HG03521 (cell line): Measurements from ENCODE around the gene DTD2.
"Not testable (repeated sequence)": the region's sequence is repeated elsewhere in the genome, so short reads cannot be mapped to it uniquely, and the experiment has no call there.

Experiments used
- ATAC-seq: cut with Tn5 transposase; IDR thresholded peaks from one replicate; pipeline ENCODE4 v1.9.1; 2021; ENCODE audit warnings: mild to moderate bottlenecking, moderate library complexity; ENCODE audit not compliant: unreplicated experiment

Gene DTD2

DNA sequence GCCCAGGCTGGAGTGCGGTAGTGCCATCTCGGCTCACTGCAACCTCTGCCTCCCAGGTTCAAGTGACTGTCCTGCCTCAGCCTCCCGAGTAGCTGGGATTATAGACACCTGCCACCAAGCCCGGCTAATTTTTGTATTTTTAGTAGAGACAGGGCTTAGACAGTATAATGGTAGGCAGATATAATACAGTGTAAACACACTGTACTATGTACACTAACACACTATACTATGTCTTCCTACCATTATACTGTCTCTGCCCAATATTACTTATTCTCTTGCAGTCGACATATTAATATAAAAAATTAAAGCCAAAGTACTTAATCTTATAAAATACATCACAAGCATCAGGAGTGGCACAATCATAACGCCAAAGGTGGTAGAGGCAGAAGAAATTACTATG is 15.0 kb downstream of the DTD2 start:
- ATAC-seq = no peak

DNA sequence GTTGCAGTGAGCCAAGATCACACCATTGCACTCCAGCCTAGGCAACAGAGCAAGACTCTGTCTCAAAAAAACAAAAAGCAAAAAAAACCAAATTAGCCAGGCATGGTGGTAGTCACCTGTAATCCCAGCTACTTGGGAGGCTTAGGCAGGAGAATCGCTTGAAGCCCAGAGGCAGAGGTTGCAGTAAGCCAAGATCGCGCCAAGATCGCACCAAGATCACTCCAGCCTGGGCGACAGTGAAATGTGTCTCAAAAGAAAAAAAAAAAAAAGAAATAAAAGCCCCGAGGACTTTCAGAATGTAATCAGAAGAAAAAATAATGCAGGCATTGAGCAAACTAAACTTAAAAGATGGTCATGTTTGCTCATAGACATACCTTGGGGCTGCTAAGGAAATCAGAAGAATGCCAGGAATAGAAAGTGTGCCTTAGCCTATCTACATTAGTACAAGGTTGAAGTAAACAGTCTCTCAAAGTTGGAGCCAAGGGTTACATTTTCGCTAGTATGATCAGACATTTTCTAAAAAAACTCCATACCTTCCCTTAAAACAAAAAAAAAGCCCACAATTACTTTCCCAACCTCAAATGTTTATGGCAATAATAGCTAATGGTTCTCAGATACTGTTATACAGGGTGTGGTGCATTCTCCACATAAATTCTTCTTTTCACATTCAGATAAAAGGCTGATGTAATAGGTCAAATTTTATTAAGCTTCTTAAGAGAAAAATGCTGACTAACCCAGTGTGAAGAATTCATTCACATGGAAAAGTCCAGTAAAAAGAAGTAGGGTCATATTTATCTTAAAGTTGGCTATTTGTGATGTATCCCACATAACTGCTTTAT is 15.8 kb downstream of the DTD2 start:
- ATAC-seq = no peak

DNA sequence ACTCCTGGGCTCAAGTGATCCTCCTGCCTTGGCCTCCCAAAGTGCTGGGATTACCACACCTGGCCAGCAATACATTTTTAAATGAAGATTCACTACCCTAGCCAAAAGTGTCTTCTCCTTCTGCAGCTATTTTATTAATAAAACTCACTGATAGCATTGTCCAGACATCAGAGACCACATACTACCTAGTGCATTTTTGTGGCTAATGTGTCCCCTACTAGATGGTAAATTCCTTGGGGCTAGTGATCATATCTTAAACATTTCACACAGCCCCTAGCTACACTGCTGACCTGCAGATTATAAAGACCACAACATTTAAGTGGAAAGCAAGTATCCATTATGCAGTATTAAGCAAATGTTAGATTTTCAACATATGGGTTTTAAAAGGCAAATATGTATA is 17.0 kb downstream of the DTD2 start:
- ATAC-seq = no peak

DNA sequence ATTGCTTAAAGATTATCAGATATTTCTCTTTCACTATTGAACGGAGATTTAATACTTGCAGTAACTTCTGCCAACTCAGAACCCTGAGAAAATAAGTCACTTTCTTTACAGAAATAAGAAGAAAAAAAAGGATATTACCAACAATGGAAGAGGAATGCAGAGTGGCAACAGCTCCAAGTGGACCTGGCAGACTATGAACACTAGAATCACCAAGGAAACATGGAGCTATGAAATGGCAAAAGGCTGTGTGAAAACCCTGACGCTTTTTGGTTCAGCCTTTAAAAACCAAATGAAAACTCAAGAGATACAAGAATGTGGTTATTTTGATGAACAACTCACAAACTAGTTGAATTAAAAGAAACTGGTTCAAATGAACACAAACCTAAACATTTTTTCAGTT is 17.7 kb downstream of the DTD2 start:
- ATAC-seq = no peak

DNA sequence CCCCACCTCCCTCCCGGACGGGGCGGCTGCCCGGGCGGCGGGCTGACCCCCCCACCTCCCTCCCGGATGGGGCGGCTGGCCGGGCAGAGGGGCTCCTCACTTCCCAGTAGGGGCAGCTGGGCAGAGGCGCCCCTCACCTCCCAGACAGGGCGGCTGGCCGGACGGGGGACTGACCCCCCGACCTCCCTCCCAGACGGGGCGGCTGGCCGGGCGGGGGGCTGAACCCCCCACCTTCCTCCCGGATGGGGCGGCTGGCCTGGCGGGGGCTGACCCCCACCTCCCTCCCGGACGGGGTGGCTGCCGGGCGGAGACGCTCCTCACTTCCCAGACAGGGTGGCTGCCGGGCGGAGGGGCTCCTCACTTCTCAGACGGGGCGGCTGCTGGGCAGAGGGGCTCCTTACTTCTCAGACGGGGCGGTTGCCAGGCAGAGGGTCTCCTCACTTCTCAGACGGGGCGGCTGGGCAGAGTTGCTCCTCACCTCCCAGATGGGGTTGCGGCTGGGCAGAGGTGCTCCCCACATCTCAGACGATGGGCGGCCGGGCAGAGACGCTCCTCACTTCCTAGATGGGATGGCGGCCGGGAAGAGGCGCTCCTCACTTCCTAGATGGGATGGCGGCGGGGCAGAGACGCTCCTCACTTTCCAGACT is 20.1 kb downstream of the DTD2 start:
- ATAC-seq = not testable (repeated sequence)

DNA sequence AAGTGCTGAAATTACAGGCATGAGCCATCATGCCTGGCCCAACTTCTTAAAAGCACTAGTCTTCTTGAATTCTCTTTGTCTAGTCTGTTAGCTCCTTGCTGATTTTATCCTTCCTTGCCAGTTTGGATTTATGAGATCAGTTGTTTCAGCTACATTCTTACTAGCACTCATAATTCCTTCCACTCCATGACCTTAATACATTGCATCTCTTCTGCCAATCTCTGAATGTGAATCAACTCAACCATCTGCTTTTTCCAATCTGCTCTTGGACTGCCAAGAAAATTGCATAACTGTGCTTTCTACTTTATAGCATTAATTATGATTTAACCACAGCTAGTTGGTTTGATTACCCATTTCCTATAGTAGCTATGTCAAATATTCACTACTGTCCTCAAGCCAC is 22.0 kb downstream of the DTD2 start:
- ATAC-seq = no peak

DNA sequence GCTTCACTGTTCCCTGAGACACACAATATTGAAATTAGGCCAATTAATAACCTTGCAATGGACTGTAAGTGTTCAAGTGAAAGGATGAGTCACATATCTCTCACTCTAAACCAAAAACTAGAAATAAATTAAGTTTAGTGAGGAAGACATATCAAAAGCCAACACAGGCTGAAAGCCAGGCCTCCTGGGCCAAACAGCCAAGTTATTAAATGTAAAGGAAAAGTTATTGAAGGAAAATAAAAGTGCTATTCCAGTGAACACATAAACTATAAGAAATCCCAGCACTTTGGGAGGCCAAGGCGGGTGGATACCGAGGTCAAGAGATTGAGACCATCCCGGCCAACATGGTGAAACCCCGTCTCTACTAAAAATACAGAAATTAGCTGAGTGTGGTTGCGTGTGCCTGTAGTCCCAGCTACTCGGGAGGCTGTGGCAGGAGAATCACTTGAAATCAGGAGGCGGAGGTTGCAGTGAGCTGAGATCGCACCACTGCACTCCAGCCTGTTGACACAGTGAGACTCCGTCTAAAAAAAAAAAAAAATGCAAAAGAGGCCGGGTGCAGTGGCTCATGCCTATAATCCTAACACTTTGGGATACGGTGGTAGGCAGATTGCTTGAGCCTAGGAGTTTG is 26.6 kb downstream of the DTD2 start:
- ATAC-seq = no peak

DNA sequence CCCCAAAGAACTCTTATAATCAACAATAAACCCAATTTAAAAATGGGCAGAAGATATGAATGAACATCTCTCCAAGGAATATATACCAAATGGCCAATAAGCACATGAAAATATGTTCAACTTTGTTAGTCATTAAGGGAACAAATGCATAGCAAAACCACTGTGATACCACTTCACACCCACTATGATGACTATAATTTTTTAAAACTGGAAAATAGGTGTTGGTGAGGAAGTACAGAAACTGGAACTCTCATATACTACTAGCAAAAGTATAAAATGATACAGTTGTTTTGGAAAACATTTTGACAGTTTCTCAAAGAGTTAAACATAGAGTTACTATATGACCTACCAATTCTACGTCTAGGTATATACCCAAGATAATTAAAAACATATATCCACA is 27.5 kb downstream of the DTD2 start:
- ATAC-seq = no peak

DNA sequence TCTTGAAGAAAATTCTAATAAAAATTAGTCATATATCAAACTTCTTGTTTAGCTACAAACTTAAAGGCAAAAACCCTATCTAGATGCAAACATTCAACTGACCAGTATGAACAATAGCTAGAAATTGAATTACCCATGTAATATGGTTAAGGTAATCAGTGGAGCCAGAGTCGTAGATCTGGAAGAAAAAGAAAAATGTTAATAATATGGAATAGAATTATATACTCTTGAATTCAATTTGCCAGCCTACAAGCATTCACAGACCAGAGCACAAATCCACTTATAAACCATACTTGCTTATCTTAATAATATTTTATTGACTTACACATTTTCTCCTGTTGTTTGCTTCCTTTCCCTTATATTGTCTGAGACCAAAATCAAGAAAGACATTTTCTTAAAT is 29.3 kb downstream of the DTD2 start:
- ATAC-seq = no peak

DNA sequence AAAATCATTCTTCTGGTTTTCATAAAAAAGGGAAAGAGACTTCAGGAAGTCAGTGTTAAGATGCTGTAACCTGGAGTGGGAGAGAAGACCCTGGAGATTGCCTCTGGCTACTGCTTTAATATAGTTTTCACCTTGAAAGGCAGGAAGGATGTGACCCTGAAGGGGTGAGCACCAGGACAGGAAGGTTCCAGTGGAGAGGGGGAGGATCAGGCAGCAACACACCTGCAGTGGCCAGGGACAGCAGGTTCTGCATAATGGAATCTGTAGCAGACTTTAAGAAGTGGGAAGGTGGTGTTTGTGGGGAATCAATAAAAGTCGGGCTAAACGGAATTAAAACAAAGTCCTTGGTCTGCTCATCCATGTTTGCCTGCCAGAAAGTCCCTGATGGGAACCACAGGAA is 30.6 kb downstream of the DTD2 start:
- no peak for ATAC-seq

DNA sequence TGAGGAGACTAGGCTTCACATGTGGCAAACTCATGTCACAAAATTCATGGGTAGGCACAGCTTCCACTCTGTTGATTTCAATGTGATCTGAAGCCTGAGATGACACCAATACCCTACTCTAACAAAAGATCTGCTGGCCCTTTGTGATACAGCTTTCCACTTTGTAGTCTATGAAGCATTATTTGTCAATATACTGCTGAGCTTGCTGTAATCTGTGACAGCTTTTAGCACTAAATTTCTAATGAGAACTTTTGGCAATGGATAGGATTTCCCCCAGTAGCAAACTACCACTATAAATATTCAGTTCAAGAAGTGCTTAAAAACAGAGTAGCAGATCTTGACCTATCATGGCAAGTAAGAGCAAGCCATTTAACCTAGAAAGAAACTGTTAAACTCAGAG is 31.4 kb downstream of the DTD2 start:
- no peak for ATAC-seq

DNA sequence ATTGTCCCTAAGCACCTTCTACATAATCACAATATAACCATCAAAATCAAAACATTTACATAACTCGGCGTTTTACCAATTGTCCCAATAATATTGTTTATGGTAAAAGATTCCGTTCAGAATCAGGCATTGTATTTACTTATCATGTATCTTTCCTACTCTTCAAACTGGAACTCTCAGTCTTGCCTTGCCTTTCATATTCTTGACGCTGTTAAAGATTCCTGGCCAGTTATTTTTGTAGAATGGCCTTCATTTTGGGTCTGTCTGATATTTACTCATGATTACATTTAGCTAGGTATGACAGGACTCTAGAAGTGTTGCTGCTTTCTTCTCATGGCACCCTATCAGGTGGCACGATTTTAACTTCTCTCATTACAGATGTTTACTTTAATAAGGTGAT is 36.1 kb downstream of the DTD2 start:
- no peak for ATAC-seq

DNA sequence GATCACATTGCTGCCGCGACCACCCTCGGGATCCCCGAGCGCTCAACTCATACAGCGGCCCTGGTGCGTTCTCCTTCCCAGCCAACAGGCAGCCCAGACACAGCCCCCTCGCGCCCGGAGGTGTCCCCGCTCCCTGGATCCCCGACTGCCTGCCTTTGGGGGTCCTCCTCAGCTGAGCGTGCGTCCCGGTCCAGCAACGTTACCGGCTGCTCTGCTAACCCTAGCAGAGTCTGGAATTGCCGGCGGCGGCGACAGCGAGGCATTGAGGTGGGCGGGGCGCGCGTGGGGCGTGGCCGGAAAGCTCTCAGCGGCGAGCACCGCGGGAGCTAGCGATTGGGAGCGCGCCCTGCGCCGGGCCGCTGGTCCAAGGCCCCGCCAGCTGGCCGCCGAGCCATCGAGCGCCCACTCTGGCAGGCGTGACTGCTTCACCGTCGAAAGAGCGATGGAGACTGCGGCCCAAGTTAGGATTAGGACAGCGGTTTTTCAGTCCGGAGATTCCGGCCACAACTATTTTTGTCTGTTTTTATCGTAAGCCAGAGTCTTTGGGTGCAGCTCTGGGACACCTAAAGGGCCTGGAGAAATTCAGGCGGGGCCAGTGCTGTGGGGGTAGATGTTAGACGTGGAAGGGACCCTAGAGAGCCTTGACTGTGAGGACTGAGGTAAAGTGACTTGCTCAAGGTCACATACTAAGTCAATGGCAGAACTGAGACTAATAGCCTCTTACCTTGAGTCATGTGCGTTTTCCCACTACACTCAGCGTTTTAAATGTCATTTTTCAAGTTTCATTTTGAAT is 36.8 kb downstream of the DTD2 start, which contains the start of gene HEATR5A:
HEATR5A (minus strand) TSS at position 232 of the 793 bp plus-strand sequence. CDS start 17,575 bp downstream, outside the sequence.
- ATAC-seq = peak; percentile 98

DNA sequence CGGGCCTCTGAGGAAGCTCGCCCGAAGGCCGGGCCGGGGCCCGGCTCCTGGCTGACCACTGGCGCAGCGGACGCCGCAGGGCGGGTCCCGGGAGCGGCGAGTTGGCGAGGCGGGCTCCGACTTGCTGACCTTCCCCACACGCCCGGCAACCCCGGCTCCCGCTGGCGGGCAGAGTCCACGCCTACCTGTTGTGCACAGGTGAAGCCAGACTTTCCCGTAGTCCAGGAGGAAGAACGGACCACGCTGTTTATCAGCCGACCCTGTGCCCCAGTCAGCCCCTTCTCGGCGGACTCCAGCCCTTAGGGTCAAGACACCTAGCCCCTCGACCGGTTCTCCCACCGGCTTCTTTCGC is 37.4 kb downstream of the DTD2 start:
- peak; percentile 15 for ATAC-seq

DNA sequence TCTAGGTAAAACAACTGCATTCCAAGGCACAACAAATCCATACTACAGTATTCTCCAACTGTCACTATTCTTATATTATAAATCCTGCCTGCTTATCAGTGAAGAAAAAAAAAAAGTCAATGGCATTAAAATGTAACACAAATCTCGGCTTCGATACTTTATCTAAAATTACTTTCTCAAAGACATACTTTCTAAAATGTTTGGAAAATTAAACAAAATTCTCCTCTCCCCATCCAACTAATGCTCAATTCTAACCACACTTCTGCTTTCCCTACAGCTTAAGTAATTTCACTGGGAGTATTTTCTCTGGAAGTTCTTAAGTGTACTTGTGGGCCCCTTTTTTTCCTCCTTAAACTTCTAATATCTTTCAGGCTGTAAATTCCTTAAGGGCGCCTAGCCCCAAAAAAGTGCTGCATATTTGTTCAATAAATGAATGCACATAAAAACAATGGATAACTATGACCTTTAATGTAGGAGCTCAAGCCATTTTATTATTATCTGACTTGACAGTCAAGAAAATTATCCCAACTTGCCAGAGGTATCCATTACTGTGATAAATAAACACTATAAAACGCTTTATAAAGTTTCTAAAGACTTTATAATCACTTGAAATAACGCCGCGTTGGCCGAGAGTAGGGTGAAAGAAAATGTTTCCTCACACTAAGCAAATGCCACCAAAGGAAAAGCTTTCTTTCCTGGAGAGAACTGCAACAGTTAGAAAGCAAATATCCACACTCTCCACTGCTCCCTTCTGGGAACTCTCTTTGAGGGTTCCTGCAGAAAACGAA is 37.9 kb downstream of the DTD2 start:
- ATAC-seq = no peak

DNA sequence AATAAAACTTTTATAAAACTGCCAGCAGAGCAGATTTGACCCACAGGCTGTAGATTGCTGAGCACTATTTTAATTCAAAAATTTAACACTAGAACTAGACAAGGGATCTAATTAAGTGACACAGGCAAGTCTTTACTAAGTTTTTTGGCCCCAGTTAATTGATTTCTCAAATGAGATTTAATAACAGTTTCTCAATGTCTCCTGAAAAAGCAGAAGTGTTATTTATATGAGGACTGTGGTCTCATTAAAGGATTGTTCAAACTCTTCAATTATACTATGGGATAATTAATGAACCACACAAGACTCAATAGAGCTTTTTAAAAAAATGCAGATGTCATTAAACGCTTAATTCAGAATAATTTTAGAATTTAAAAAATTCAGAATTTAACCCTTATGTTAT is 38.9 kb downstream of the DTD2 start:
- no peak for ATAC-seq

DNA sequence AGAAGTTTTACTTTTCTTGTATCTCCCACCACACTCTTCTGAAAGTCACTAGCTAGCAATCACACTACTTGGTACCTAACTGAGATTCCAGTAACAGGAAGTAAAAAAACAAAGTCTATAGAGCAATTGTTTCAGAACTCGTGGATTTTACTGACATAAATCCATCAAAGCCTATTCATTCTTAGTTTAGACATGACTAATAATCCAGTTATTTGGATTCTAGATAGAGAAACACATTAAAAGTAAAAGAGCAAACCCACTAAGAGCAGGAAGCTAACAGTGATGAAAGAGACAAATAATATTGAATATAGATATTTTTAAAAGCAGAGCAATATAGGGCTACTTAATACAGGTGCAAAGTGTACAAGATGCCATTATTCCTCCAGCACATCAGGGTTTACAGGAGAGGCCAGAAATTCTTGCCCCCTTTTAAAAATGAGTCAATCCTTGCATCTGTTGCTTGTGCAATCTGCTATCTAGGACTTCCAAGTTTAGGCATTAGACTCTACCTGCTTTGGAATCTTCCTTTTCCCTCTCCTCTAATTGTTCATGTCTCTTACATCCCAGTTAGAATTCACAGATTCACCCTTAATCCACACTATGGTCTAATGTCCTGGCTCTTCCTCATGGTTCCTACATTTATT is 43.0 kb downstream of the DTD2 start:
- no peak for ATAC-seq

DNA sequence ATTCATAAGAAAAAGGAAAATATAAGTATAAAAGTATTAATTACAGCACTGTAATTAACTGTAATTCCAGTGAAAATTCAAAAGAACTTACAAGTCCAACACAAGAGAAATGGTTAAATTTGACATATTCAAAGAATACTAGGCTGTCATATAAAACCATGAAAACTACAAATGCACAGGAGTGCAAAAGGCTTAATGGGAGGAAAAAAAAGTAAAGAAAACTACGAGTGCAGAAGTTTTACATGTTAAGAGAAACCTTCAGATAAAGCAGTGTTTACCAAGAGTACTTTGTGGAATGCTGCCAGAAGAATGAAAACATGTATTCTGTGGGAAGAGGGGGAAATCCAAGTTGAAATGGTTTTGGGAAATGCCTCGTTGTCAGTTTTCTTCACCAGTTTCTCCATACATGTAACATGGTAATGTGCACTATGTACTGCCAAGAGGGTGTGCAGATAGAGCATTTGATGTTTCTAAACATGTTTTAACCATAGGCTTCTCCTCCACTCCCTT is 46.0 kb downstream of the DTD2 start:
- ATAC-seq = no peak

DNA sequence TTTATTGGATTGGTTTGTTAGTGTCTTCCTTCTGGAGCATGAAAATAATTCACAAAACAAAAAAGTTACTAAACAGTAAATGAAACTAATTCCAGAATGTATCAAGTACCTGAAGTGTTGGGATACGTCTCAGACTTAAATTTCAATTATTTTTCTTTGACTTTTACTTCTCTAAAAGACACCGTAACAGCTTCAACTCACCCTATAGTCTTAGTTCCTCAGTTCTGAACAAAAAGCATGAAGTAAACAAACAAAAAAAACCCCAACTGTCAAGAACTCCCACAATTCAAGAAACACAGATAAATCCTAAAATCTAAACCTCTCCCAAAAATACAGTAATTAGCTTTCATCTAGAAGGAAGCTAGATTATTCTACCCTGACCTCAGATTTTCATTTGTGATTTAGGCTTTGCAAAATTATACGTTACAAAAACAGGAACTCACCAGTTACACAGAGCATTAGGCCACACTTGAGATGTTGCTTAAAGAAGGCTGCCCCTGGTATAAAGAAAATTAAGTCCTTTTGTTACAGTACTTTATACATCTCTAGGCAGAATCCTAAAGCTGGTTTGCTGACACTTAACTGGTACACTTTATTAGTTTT is 47.2 kb downstream of the DTD2 start:
- no peak for ATAC-seq
